Spleen (tissue), 11 donors: ENCODE data around the gene AHNAK2. TPM values are rescaled to one million over a fixed set of nuclear protein-coding genes. Genes with fewer than 3 reads are reported as not detected.
A peak's percentile ranks its signal among the peaks of the same experiment; 100 is the strongest.

Source experiments
- DNase-seq: peaks from one replicate; pipeline ENCODE4 v3.0.0-alpha.2; 2020
- H3K27ac ChIP-seq, 8 donors: fragments of 200-600 bp; sonication (generic) in 7 of 8; 1 replicate in 4 of 8; 2 replicates in 4 of 8; pipeline versions ENCODE4 v1.5.0 to v1.8.0; 2016 to 2021; ENCODE audit warnings: inconsistent platforms in 4 of 8, mild to moderate bottlenecking in 4 of 8, moderate library complexity in 1 of 8
- H3K27me3 ChIP-seq, 7 donors: fragments of 200-600 bp; sonication (generic) in 6 of 7; replicated peaks in 1 of 7; 1 replicate in 4 of 7; 2 replicates in 3 of 7; pipeline versions ENCODE4 v1.5.0 to v1.8.0; 2016 to 2021; ENCODE audit warnings: inconsistent platforms in 3 of 7, mild to moderate bottlenecking in 1 of 7
- H3K36me3 ChIP-seq, 6 donors: fragments of 200-600 bp; sonication (generic) in 5 of 6; 1 replicate in 4 of 6; 2 replicates in 2 of 6; pipeline versions ENCODE4 v1.5.0 to v1.8.0; 2016 to 2021; ENCODE audit warnings: inconsistent platforms in 2 of 6
- H3K4me1 ChIP-seq, 6 donors: fragments of 200-600 bp; sonication (generic) in 5 of 6; 1 replicate in 3 of 6; 2 replicates in 3 of 6; pipeline versions ENCODE4 v1.5.0 to v1.8.0; 2016 to 2021; ENCODE audit warnings: inconsistent platforms in 3 of 6
- H3K4me3 ChIP-seq, 8 donors: fragments of 200-600 bp; sonication (generic) in 7 of 8; 1 replicate in 4 of 8; 2 replicates in 4 of 8; pipeline versions ENCODE4 v1.5.0 to v1.8.0; 2016 to 2021; ENCODE audit warnings: inconsistent platforms in 4 of 8, mild to moderate bottlenecking in 4 of 8, moderate library complexity in 2 of 8
- H3K9me3 ChIP-seq, 8 donors: fragments of 200-600 bp; sonication (generic) in 7 of 8; 1 replicate in 4 of 8; 2 replicates in 4 of 8; pipeline versions ENCODE4 v1.5.0 to v1.8.0; 2016 to 2021; ENCODE audit warnings: inconsistent platforms in 4 of 8
- CTCF ChIP-seq, 11 experiments: fragments of 200-600 bp in 7 of 11; fragments of 450-650 bp in 4 of 11; sonication (generic) in 4 of 11; IDR thresholded peaks in 8 of 11; conservative IDR thresholded peaks in 3 of 11; 1 replicate in 7 of 11; 2 replicates in 4 of 11; pipeline versions ENCODE4 v1.4.0 to v1.8.0; 2016 to 2021; ENCODE audit warnings: antibody characterized with exemption in 11 of 11, inconsistent platforms in 4 of 11, mild to moderate bottlenecking in 1 of 11
- POLR2A ChIP-seq, 3 donors: fragments of 450-650 bp; IDR thresholded peaks; one replicate each; pipeline ENCODE4 v1.5.1; 2017; ENCODE audit warnings: antibody characterized with exemption in 3 of 3, mild to moderate bottlenecking in 1 of 3
- POLR2AphosphoS5 ChIP-seq, 3 donors: sonication (generic); formaldehyde crosslinking; IDR thresholded peaks; one replicate each; pipeline ENCODE4 v1.5.1; 2017; ENCODE audit warnings: antibody characterized with exemption in 3 of 3
- WGBS, 5 donors: extraction: QIAGEN DNeasy Blood & Tissue Kit in 3 of 5; methylation state at CpG; one replicate each; pipeline versions ENCODE4 v1.1.5 to v1.1.7; 2013 to 2018; 5-methylcytosine and 5-hydroxymethylcytosine counted together
- intact Hi-C: fragments of 100-400 bp; cut with DNase I; formaldehyde crosslinking; loops from one replicate; pipeline ENCODE4 v1.15.0; 2023; ENCODE audit warnings: low total_unique reads
- polyA plus RNA-seq, 3 donors: library from polyadenylated mRNA; stranded (reverse); fragments of 200-250 nt; gene quantifications; one replicate each; pipeline ENCODE4 v1.2.1, GENCODE V29; 2013
- total RNA-seq, 7 donors: library from RNA; depleted of rRNA in 3 of 7; stranded (reverse); fragments of >200 nt in 3 of 7; fragmentation: NEBNext Ultra II Directional in 4 of 7; extraction: Animal tissue kit (Norgen Biotek cat#: 25700) in 4 of 7; gene quantifications; one replicate each; pipeline versions ENCODE4 v1.1.0 to v1.2.1, GENCODE V29; 2016 to 2021
- donor health status: healthy with polysubstance abuse.
- donor health status: DM: no; HTN: no; CAD: no; lungs with moderate emphysema.
- donor health status: DM: no; HTN: no; CAD: no.
- donor health status: Bipolar disorder and iron deficiency.
- donor health status: healthy.
- donor health status: DM: no; HTN: no; CAD: no.
- donor health status: DM: yes; HTN: yes; CAD: no.

The AHNAK2 gene
- total and polyA plus RNA-seq, 10 donors: 0.26 to 1.3 (median 0.71) TPM

GRCh38 chr14:105011312-105011990, 33.3 kb upstream of the AHNAK2 start:
- Histone ChIP-seq H3K36me3 (peaks cover 0 to 64% (median 37%) of the 10 kb centered on the region in 6 donors), H3K27me3 (no peaks in the 10 kb centered on the region), H3K4me1 (peaks cover 0 to 47% (median 18%) of the 10 kb centered on the region in 6 donors), H3K9me3 (no peaks in the 10 kb centered on the region), H3K4me3 (no peak overlapping the region), H3K27ac (no peak overlapping the region)
- DNase-seq: peak; percentile 67
- WGBS, 5 donors: 84 to 87% (median 87%) methylated on average over 16 to 29 of the region's 29 CpGs
- no peak for TF ChIP-seq POLR2A (IDR thresholded peaks at IDR 0.05)
- no peak for TF ChIP-seq POLR2AphosphoS5 (IDR thresholded peaks at IDR 0.05)
- no peak for TF ChIP-seq CTCF (IDR thresholded peaks at IDR 0.05 in 8 of 11, conservative IDR thresholded peaks at IDR 0.05 in 3 of 11)
- intact Hi-C loops: no loop called here

- 66 to 88% (median 84%) methylated on average over 6 to 17 of the region's 17 CpGs for WGBS, 5 donors
- Histone ChIP-seq H3K27ac (no peak overlapping the region), H3K4me3 (no peak overlapping the region), H3K27me3 (no peaks in the 10 kb centered on the region), H3K9me3 (no peaks in the 10 kb centered on the region), H3K4me1 (peaks cover 0 to 41% (median 16%) of the 10 kb centered on the region in 6 donors), H3K36me3 (peaks cover 0 to 70% (median 37%) of the 10 kb centered on the region in 6 donors)
- intact Hi-C loops: no loop called here
- no peak for TF ChIP-seq POLR2A (IDR thresholded peaks at IDR 0.05)
- no peak for TF ChIP-seq CTCF (IDR thresholded peaks at IDR 0.05 in 8 of 11, conservative IDR thresholded peaks at IDR 0.05 in 3 of 11)
- TF ChIP-seq POLR2AphosphoS5 (IDR thresholded peaks at IDR 0.05): no peak
- DNase-seq: peak; percentile 72
Observed at GRCh38 chr14:105010891-105011291, 32.7 kb upstream of the AHNAK2 start.

- H3K4me1 ChIP-seq: peaks cover 0 to 33% (median 14%) of the 10 kb centered on the region in 6 donors
- H3K36me3 ChIP-seq: peaks cover 0 to 70% (median 37%) of the 10 kb centered on the region in 6 donors
- TF ChIP-seq POLR2AphosphoS5 (IDR thresholded peaks at IDR 0.05) (no peak), POLR2A (IDR thresholded peaks at IDR 0.05) (no peak), CTCF (IDR thresholded peaks at IDR 0.05 in 8 of 11, conservative IDR thresholded peaks at IDR 0.05 in 3 of 11) (no peak)
- no peak overlapping the region for H3K4me3 ChIP-seq
- intact Hi-C loops: no loop called here
- DNase-seq: peak; percentile 21
- WGBS, 5 donors: 88 to 95% (median 94%) methylated on average over 4 of the region's 4 CpGs
- no peak overlapping the region for H3K27ac ChIP-seq
- no peaks in the 10 kb centered on the region for H3K9me3 ChIP-seq
- H3K27me3 ChIP-seq: no peaks in the 10 kb centered on the region
Observed at GRCh38 chr14:105010106-105010505, 31.9 kb upstream of the AHNAK2 start.

GRCh38 chr14:105007593-105008264, 29.6 kb upstream of the AHNAK2 start:
- Histone ChIP-seq H3K4me1 (peaks cover 0 to 10% (median 2%) of the 10 kb centered on the region in 6 donors), H3K27ac (no peak overlapping the region), H3K9me3 (no peaks in the 10 kb centered on the region), H3K4me3 (no peak overlapping the region), H3K36me3 (peaks cover 0 to 69% (median 37%) of the 10 kb centered on the region in 6 donors), H3K27me3 (no peaks in the 10 kb centered on the region)
- no peak for TF ChIP-seq CTCF (IDR thresholded peaks at IDR 0.05 in 8 of 11, conservative IDR thresholded peaks at IDR 0.05 in 3 of 11)
- TF ChIP-seq POLR2A (IDR thresholded peaks at IDR 0.05): no peak
- no peak for TF ChIP-seq POLR2AphosphoS5 (IDR thresholded peaks at IDR 0.05)
- intact Hi-C loops: no loop called here
- WGBS, 5 donors: 89 to 98% (median 97%) methylated on average over 19 of the region's 19 CpGs
- peak; percentile 35 for DNase-seq
